HG03442 (cell line): Measurements from ENCODE around the gene KCNMA1.

Experiments
- ATAC-seq: cut with Tn5 transposase; IDR thresholded peaks from one replicate; pipeline ENCODE4 v1.9.1; 2021; ENCODE audit warnings: mild to moderate bottlenecking, moderate library complexity; ENCODE audit not compliant: unreplicated experiment

The KCNMA1 gene

DNA sequence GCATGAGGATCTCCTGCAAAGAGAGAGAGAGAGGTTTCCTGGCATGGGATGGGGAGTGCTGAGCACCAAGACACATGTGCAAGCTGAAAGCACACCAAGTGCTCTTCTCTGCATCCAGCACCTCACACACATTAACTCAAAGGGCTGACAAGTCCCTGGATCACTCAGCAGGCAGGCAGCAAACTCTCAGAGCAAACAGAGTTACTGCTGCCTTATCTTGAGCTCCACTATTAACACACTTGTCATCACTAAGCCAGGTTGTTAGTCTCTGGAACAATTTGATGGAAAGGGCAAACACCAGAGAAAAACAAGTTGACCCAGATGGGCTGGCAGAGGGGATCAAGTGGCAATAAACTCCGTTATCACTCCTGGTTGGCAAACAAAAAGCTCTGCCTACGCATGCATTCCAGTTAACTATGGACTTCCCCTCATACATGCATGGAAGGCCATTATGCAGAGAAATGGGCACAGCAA lies 349.9 kb downstream of the KCNMA1 start:
- ATAC-seq: no peak

DNA sequence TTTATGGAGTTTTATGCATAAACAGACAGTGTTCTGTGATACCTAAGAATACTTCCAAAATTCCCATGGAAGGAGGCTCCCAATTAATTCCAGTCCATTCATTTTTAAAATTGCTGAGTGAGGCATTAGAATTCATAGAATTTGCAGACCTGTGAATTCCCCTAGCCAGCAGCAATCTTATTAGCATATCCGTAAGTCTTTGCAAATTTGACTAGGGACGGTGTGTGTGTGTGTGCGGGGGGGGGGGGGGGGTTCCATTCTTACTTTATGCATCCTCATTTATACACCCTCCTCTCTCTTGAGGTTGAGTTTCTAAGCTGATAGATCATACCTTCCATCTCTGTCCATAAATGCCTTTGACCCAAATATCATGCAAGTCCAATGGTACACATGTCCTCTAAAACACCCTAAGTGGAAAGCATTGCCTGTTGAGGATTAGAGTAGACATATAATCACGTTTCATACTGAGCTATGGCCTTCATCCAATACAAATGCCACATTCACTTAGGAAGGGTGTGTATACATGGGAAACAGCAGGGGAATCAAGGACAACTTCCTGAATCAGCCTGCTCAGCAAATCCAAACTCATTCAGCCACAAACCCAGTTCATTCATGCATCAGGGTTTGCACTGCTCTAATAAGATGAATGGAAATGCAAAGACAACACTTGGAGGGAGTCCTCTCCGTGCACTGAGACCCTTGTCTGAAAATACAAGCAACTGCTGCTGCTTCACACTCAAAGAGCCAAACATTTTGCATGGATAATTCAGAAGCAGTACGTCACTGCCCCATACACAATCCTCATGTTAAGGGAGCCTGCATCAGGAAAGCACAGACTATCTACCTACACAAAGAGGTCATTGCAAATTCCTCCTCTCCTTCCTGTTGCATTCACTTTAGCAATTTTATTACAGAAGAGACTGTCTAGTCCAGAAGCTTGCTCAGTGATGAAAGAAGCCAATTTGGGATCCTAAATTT lies 350.8 kb downstream of the KCNMA1 start:
- no peak for ATAC-seq

DNA sequence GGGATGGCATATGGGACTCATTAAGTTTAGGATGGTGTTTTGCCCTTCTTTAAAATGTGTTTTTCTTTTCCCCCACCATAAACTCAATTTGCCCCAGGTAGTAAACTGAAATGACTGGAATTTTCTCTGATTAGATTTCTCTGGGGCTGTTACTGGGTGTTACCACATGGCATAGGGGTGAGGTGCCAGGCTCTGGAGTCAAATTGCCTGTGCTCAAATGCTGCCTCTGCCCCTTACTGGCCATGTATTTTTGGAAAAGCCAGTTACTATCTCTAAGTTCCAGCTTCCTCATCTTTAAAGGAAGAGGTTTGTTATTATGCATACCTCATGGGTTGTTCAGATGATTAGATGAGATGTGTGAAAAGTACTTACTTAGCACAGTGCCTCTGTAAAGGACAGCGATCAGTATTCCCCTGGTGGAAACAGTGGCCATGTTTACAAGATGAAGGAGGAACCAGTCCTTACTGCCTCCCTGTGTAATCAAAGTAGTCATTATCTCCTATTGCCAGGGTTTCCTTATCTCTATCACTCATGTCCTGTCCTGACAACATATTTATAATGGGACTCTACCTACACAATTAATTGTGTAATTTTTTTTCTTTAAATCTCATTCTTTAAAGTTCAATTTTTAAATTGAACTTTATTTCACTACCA lies 352.0 kb downstream of the KCNMA1 start:
- no peak for ATAC-seq

DNA sequence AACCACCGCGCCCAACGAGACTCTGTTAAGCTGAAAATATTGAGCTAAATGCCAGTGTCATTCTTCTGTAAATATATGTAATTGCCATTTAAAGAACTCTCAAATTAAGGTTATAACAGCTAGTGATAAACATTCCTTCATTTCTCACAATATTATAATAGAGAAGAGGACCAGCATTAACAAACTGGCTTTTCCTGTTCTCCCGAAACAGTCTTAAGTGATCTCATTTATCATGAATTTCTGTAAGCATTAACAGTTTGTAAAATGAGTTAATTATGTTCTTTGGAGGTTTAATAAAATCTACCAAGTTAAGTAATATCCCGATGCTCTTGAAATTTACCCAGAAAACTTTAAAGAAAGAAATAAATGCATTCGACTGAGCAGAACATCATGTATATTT lies 352.8 kb downstream of the KCNMA1 start:
- ATAC-seq: no peak

DNA sequence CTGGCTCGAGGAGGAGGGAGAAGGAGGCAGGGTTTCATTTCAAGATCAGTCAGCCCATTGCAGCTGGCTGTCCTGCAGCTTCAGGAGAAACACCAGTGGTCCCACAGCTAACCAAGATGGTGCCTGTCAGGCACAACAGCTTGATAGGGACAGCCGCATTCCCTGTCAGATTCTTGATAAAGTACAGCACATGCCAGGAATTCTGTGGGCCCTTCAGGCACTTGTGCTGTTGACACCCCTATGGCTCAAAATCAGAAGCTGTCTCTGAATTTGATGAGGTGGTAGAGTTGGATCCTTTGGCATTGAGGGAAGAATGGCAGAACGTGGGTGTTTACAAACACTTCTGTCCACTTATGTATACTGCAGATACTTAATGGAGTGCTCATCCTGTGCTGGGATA lies 354.3 kb downstream of the KCNMA1 start:
- ATAC-seq: no peak

DNA sequence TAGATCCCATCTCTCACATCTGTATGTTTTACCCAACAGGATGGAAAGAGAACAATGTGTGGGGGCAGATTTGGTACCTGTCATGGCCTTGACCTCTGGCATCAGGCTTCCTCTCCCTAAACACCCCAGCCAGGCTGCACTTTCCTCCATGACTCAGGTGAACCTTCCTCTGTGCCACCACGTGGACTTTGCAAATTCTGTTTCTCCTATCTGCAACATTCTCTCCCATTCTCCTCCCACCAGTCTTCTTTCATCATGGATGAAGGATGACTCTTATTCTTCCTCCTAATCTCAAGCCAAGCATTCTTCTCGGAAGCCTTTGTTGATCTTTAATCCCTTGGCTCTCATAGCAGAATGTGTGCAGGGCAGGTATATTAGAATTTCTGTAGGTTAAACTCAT lies 355.4 kb downstream of the KCNMA1 start:
- ATAC-seq: no peak

DNA sequence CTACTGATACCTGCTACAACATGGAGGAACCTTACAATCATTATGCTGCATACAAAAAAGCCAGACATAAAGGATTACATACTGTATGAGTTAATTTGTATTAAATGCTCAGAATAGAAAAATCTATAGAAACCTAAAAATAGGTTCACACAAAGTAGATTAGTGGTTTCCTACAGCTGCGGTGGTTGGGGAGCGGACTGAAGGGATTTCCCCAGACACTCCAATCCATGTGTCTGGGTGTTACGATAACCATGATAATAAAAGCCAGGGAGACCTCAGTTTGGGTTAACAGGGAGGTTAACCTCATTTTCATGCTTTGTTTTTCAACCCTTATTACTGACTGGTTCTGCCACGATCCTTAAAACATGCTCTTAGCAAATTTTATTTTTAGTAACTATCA lies 355.9 kb downstream of the KCNMA1 start:
- no peak for ATAC-seq

DNA sequence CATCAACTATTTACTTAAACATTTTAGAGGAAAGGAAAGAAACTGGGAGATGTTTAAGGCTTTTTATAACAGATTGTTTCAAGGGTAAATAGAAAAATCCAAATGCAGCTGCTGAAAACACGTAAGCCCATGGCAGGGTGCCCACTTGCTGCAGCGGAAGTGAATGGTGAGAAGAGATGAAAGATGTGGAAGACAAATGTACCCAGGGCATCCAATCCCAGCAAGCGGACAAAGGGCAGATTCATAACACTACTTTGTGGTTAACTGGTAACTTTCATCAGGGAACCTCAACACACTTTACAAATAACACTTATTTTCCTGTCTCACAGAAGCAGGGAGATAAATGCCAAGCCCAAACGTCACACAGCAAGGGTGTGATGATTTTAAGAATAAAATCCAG lies 358.4 kb downstream of the KCNMA1 start:
- ATAC-seq: no peak

DNA sequence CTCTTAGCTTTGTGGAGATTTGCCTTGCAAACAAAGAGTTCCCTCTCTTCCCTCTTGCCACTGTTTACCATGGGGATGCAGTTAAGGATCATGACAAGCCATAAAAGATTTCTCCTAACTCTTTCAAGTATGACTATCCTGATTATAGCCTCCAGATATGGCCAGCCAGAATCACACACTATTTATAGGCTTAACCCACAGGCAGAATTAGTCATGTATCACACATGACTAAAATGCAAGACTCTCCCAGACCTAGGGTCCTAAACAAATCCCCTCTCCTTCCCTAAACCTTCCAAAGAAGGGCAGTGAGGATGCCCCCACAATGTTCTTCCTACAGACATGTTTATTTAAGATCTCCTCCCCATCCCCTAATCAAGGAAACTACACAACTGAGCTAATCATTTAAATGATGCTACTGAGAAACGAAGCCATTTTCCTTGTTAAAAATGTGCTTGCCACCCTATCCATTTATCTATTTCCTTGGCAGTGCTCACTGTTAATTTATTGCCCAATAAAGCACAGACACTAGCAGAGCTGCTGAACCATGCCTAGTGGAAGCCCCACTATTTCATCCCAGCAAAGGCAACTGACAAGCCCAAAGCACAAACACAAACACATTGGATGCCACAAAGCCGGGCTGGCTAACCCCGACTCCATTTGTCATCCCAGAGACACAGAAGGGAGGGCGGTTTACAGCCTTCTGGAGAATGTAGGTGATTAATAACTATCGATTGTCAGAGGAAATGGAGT lies 363.4 kb downstream of the KCNMA1 start:
- no peak for ATAC-seq

DNA sequence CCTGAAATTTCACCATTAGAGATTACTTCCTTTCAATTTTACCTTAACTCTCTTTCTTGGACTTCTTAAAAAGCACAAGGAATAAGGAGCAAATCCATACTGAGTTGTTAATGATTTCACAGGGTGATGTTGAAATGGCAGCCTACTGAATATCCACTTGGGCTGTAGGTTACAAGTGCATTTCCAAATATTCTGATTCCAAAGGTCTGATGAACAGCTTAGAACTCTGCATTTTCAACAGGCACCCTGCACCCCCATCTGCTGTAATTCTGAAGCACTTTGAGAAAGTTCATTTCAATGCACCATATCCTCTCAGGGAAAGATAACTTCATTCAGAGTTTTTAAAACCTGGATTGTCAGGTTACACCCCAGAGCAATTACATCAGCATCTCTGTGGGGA lies 368.4 kb downstream of the KCNMA1 start:
- no peak for ATAC-seq

DNA sequence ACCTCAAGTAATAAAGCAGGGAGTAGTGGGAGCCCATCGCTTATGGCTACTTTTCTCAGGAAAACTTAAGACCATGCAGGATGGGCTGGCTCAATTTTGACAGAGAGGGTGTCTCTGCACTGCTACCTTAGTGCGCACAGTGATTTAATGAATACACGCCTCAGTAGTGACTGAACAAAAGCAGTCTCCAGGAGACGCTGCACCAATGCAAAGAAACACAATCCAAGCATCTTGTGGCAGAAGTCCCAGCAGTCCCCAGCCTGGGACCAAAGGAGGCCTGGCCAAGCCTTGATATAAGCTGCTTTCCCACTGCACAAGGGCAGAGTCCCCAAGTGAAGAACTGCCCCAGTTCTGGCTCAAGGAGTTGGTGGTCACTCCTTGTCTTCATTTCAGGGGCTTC lies 368.9 kb downstream of the KCNMA1 start:
- ATAC-seq: no peak

DNA sequence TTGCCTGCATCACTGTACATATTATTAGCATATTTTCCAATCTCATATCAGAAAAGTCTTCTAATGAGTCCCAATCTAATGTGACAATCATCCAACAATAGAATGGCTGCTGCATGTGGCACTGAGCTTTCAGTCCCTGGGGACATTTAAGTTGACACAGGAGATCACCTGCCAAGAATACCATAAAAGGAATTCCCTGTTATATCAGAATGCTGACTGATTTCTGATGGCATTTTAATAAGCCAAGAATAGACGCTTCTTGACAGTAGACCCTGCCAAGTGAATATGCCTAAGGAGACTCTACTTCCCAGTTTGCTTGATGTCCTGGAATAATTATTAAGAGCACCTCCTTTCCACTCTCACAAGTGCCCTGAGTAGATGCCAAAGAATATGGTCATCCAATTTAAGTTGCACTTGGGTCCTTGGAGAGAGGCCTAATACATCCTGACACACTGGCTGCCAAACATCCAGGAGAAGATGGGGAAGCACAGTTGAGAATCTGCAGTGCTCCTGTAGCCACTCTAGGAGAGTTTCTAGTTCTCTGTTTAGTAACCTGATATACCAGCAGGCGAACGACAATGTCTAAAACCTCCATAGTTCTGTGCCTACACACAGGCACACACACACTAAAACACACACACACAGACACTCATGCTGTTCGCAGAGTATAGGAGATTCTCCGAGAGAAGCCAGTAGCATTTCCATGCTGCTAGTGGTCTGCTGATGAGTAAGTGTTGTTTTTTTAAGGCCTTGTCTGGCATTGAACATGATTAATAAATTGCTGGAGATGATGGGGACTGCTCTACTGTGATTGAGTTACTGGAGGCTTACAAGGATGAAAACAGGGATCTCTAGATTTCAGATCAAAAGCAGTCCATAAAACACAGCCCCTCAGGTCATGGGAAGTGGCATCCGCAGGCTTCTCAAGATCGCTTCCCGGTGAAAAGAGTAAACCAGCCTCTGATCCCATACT lies 369.6 kb downstream of the KCNMA1 start:
- ATAC-seq: no peak

DNA sequence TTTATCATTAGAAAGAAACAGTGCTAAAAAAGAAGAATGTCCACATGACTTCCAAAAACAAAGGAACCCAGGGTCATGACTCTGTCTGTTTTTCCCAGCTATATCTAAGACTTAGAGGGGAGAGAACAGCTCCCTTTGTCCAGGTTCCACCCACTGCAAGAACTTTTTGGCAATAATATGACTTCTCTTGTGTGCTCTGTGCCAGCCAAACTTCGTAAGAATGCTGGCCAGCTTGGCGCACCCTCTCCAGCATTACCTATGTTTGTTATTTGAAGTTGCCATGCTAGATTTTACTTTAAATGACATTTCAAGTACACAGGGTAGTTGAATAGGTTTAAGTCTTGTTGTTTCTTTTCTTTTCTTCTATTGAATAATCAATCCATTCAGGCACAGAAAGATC lies 371.4 kb downstream of the KCNMA1 start:
- ATAC-seq: no peak

DNA sequence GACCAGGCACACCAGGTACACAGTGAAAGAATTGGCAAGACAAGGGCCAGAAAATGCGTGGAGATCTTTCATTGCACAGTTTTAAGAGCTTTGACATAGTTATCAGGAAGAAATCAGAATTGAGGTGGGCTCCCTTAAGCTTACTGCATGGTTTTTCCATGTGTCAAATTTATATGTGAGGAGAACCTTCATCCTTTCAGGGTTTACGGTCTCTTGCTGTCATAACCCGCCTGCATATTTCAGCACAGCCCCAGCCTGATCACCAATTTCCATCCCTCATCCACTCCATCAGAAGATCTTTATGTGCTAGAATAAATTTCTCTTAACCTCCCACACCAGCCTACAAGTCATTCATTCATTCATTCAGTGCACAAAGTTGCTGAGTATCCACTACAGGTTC lies 373.1 kb downstream of the KCNMA1 start:
- ATAC-seq: no peak

DNA sequence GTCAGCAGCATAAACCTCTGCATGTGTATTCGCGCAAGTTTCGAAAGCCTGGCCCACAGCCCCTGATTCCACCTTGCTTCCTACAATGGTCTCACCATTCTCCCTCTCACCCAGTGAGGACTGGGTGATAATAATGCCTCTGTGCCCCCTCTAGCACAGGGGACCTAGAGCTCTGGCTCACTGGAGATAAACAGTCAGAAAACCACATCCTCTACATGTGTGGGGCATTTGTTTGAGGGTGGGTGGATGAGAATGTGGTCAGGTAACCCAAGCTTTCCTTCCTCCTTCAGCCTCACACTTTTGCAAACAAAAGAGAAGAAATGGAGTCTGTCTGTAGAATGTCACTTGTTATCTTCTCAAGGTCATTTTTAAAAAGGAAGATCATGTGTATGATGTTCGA lies 373.5 kb downstream of the KCNMA1 start:
- peak; percentile 97 for ATAC-seq

DNA sequence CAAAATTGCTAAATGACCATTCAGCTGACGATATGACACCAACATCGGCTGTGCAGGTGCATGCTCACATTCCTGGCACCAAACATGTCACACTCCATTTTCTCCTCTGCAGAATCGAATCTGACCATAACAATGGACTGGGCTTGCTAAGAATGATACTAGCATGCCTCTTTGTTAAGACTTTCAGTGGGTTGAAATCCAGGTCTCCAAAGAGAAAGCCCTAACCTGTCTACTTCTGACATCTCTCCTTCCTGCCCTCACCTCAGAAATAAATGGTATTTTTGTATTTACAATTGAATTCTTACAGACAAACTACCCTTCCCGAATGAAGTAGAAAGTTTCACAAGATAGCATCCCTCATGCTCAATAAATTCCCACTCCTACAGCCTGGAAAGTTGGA lies 373.9 kb downstream of the KCNMA1 start:
- ATAC-seq: no peak

DNA sequence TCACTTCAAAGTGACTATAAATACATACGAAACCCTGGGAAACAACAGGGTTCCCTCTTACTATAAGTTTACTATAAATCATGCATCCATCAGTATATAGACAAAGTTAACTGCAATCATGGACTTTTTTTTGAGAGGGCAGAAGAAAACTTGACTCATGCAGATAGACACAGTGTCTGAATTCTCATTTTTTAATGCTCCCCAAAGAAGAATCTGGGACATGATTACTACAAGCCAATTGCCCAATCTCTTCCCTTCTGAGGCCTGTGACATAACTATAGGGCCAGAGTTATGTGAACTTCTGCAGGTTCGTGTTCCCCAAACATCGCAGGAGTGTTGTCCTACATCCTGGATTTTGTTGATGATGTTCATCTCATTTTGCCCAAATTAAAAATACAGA lies 376.5 kb downstream of the KCNMA1 start:
- no peak for ATAC-seq

DNA sequence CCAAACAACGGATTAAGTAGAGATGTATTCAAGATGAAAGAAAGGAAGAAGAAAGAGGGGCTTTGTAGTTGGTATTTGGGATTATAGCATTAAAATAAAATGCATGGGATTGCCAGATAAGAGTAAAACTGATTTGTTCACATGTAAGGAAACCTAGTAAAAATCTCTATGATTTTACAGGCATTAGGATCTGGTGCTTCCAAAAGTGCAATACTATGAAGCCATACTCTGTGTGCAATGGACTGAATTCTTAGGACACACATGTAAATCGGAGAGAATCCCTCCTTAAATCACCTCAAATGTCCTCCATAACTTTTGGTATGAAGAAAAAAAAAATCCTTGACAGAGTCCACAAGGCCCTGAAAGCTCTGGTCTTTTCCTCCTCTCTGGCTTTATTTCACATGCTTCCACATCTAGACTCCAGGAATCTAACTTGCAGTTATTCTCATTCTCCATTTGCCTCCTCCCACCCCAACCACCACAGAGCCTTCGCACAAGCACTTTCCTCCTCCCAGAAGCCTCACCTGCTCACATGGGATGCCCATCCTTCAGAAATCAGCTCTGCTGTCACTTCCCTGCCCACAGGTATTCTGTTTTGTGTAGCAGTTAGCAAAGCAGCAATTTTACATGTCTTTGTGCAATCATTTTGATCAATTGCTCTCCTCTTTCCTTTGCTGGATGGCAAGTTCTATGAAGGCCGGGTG lies 378.3 kb downstream of the KCNMA1 start:
- ATAC-seq: no peak

DNA sequence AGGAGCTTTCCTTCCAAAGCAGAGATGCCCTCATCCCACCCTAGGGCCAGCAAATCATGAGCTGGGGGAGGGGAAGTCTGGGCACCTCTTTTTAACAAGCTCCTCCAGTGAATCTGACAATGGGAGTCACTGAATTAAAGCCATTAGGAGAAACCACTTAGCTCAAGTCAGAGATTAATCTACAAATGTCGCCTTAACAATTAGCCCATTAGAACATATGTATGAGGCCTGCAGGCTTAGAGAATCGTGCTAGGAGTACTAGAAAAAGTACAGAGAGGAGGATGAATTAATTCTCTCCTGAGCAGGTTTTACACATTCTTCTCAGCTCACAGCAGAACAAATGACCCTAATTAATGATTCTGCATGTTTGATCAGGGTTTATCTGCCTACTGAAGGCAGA lies 381.3 kb downstream of the KCNMA1 start:
- no peak for ATAC-seq
